RWPE2 (cell line): ENCODE data around the gene CHRNA7.

Experiments
- ATAC-seq: fragments of 200-7000 bp; cut with Tn5 transposase; 3 replicates; pipeline ENCODE4 v1.9.1; 2021; ENCODE audit warnings: low read depth
- DNase-seq: peaks from one replicate; pipeline ENCODE4 v3.0.0-alpha.2; 2020; ENCODE audit warnings: low spot score
- H3K27ac ChIP-seq: fragments of 450-650 bp; 2 replicates; pipeline ENCODE4 v1.5.1; 2017; ENCODE audit warnings: mild to moderate bottlenecking; ENCODE audit not compliant: poor library complexity, severe bottlenecking
- H3K27me3 ChIP-seq: fragments of 250-450 bp; sonication (Bioruptor Pico); 2 replicates; pipeline ENCODE4 v1.5.1; 2021; ENCODE audit warnings: mild to moderate bottlenecking, moderate library complexity; ENCODE audit not compliant: insufficient read depth, poor library complexity, severe bottlenecking
- H3K36me3 ChIP-seq: fragments of 250-450 bp; sonication (Bioruptor Pico); 2 replicates; pipeline ENCODE4 v1.5.1; 2020; ENCODE audit warnings: low read depth, mild to moderate bottlenecking, moderate library complexity
- H3K4me1 ChIP-seq: fragments of 250-450 bp; sonication (Bioruptor Pico); 2 replicates; pipeline ENCODE4 v1.5.1; 2021; ENCODE audit warnings: mild to moderate bottlenecking, moderate library complexity; ENCODE audit not compliant: insufficient read depth, poor library complexity, severe bottlenecking
- H3K4me3 ChIP-seq: fragments of 250-450 bp; sonication (Bioruptor Pico); 2 replicates; pipeline ENCODE4 v1.5.1; 2021; ENCODE audit warnings: mild to moderate bottlenecking, moderate library complexity; ENCODE audit not compliant: severe bottlenecking
- H3K9me3 ChIP-seq: fragments of 250-450 bp; sonication (Bioruptor Pico); 2 replicates; pipeline ENCODE4 v1.5.1; 2021; ENCODE audit warnings: mild to moderate bottlenecking, moderate library complexity; ENCODE audit not compliant: severe bottlenecking
- TF ChIP-seq, protein P1 (sequence below): fragments of 450-650 bp; IDR thresholded peaks from one replicate; pipeline ENCODE4 v1.5.1; 2017; ENCODE audit warnings: mild to moderate bottlenecking, moderate library complexity; ENCODE audit not compliant: poor library complexity, severe bottlenecking

CHRNA7 gene

DNA sequence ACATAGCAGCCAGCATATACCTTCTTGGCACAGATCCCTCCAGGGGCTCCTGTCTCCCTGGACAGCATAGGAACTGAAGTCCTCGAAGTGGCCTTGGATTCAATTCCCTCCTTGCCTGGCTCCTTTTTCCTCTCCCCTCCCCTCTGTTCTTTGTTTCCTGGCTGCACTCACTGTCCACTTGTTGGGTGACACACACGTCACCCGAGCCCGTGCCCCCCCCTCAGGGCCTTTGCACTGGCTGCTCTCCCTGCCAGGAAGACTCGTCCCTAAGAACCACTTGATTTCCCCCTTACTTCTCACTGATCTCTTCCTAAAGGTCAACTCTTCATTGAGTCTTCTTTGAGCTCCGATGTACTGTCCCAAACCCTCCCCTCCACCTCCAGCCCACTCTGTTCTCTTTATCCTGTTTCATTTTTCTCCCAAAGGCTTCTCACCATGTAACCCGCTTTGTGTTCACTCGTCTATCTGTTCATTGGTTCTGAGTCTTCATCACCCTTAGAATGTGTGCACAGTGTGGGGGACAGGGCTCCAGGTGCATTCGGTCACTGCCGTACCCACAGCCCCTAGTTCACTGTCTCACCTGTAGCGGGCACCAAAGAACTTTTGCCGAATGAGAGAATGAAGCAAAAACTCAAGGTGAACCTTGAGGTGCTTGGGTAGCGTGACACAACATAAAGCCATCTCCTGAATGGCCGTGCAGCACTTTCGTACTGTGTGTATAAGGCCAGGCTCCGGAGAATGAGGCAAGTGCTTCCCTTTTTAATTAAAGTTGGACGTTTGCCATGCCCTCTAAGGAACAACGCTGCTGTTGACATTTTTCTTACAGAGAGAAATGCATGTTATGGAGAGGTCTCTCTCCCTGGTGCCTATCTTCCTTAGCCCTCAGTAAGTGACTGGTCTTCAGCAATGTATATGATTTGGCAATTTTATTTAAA lies 74.0 kb downstream of the CHRNA7 start:
- ATAC-seq: no peak
- no peaks in the 10 kb centered on the region for H3K36me3 ChIP-seq

DNA sequence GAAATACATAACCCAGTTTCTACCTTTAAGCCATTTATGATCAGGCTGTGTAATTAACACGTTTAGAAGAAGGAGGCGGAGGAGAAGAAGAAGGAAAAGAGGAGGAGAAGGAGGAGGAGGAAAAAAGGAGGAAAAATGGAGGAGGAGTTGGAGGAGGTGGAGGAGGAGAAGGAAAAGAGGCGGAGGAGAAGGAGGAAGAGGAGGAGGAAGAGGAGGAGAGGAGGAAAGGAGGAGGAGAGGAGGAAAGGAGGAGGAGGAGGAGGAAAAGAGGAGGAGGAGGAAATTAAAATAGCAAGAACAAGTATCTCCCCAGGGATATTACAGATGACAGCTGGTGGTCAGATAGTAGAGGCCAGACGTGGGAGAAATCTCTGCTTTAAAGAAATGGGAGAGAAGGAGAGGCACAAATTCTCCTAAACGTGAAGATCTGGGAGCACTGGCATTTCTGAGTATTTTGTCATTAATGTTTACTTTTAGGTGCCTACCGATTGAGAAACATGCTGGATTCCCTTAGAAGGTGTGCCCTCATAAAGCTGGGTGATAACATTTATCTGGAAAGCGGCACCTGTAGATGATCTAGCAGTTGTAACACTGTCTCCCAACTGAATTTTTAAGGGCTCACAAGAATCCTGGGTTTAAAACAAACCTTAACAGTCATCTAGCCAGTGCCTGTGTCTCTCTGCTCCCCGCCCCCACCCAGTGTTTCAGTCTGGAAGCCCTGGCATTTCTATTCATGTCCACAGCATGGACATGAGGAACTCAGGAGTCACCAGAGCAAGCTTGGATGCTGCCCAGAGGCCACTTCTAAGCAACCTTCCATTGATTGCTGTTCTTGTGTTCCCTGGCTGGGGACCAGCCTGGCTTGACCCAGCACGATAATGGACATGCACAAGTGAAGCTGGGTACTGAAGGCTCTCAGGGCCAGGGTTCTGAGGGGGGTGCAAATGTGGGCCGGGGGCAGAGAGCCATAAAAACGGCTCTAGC lies 75.2 kb downstream of the CHRNA7 start:
- Histone ChIP-seq H3K9me3 (no peaks in the 10 kb centered on the region), H3K4me3 (no peak overlapping the region), H3K36me3 (no peaks in the 10 kb centered on the region), H3K27ac (no peak overlapping the region), H3K4me1 (no peaks in the 10 kb centered on the region), H3K27me3 (peaks cover 45% of the 10 kb centered on the region)
- no peak for DNase-seq
- TF ChIP-seq, protein P1, sequence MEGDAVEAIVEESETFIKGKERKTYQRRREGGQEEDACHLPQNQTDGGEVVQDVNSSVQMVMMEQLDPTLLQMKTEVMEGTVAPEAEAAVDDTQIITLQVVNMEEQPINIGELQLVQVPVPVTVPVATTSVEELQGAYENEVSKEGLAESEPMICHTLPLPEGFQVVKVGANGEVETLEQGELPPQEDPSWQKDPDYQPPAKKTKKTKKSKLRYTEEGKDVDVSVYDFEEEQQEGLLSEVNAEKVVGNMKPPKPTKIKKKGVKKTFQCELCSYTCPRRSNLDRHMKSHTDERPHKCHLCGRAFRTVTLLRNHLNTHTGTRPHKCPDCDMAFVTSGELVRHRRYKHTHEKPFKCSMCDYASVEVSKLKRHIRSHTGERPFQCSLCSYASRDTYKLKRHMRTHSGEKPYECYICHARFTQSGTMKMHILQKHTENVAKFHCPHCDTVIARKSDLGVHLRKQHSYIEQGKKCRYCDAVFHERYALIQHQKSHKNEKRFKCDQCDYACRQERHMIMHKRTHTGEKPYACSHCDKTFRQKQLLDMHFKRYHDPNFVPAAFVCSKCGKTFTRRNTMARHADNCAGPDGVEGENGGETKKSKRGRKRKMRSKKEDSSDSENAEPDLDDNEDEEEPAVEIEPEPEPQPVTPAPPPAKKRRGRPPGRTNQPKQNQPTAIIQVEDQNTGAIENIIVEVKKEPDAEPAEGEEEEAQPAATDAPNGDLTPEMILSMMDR: no peak
- ATAC-seq: no peak; the same call in 2 of the 3 replicates

More for the DNA sequence above, 74.0 kb downstream of the CHRNA7 start:
- Histone ChIP-seq H3K27ac (no peak overlapping the region), H3K4me3 (no peak overlapping the region), H3K4me1 (no peaks in the 10 kb centered on the region), H3K27me3 (peaks cover 52% of the 10 kb centered on the region), H3K9me3 (no peaks in the 10 kb centered on the region)
- DNase-seq: no peak
- TF ChIP-seq, protein P1: no peak

DNA sequence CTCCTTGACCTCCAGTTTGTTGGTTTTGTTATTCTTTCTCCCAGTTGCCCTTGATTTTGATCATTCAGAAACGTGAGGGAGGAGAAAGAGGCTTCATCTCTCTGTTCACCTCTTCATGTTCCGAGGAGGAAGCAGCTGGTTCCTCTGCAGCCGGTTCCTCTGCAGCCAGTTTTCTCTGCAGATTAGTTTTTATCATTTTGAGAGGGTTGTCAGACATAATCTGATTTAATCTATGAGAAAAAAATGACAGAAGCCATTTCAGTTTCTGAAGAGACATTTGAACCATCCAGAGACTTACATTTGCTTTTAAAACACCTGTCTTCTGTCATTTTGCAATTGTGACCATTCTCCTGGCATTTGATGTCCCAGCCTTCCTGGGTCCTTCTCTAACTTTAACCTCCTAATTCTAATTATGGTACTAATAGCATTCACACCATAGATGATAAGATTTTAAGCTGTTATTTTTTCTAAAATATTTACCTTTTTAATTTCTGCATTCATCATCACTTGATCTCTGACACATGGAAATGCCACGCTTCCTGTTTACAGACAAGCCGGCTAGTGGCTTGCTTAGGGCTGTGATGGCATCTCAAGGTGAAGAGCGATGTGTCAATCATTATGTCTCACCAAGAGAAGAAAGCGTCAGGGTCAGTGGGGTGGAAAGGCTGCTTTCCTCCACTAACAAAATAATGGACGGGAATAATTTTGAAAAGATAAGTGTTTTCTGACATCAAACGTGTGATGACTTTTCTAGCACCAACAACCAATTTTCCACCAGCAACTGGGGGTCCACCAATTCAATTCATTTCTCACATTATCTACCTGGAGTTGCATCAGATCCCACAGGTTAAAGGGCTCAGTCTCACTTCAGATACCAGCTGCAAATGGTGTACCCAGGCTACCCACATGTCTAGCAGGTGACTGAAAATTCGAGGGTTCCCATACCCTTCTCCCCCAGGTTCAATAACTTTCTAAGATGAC lies 76.4 kb downstream of the CHRNA7 start:
- Histone ChIP-seq H3K4me3 (no peak overlapping the region), H3K4me1 (no peaks in the 10 kb centered on the region), H3K36me3 (no peaks in the 10 kb centered on the region), H3K9me3 (no peaks in the 10 kb centered on the region), H3K27me3 (peaks cover 45% of the 10 kb centered on the region), H3K27ac (no peak overlapping the region)
- DNase-seq (no peak), ATAC-seq (no peak)
- TF ChIP-seq, protein P1: no peak

DNA sequence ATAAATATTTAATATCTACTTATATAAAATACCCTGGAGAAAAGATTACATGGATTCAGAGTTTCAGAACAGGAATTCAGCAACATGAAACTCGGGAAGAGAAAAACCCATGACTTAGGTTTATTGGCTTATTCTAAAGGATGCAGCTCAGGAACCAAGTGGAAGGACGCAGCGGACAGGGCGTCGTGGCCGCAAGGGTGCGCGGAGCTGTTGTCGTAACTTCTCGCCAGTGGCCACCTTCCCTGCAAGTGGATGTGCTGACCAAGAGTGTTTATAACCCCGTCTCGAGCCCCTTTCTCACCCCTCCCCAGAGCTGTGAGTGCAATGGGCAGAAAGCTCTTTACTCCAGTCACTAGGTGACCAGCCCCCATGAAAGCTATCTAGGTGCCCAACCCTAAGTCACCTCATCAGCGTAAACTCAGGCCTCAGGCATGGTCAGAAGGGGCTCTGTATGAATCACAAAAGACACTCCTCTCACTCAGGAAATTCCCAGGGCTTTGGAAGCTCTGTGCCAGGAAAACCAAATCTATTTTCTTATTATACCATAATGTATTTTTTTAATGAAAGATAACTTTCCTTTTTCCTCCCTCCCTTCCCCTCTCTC lies 77.3 kb downstream of the CHRNA7 start:
- DNase-seq: no peak
- H3K4me1 ChIP-seq: no peaks in the 10 kb centered on the region
- peaks cover 45% of the 10 kb centered on the region for H3K27me3 ChIP-seq
- H3K9me3 ChIP-seq: no peaks in the 10 kb centered on the region
- H3K36me3 ChIP-seq: no peaks in the 10 kb centered on the region
- no peak overlapping the region for H3K27ac ChIP-seq
- ATAC-seq: peak; percentile 32; the same call in 1 of the 3 replicates
- H3K4me3 ChIP-seq: no peak overlapping the region
- TF ChIP-seq, protein P1: no peak
